ENCODE data around the gene PNPLA1.

PNPLA1 gene, protein sequence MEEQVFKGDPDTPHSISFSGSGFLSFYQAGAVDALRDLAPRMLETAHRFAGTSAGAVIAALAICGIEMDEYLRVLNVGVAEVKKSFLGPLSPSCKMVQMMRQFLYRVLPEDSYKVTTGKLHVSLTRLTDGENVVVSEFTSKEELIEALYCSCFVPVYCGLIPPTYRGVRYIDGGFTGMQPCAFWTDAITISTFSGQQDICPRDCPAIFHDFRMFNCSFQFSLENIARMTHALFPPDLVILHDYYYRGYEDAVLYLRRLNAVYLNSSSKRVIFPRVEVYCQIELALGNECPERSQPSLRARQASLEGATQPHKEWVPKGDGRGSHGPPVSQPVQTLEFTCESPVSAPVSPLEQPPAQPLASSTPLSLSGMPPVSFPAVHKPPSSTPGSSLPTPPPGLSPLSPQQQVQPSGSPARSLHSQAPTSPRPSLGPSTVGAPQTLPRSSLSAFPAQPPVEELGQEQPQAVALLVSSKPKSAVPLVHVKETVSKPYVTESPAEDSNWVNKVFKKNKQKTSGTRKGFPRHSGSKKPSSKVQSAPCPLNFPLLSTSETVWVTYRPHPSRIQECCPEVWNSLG

DNA sequence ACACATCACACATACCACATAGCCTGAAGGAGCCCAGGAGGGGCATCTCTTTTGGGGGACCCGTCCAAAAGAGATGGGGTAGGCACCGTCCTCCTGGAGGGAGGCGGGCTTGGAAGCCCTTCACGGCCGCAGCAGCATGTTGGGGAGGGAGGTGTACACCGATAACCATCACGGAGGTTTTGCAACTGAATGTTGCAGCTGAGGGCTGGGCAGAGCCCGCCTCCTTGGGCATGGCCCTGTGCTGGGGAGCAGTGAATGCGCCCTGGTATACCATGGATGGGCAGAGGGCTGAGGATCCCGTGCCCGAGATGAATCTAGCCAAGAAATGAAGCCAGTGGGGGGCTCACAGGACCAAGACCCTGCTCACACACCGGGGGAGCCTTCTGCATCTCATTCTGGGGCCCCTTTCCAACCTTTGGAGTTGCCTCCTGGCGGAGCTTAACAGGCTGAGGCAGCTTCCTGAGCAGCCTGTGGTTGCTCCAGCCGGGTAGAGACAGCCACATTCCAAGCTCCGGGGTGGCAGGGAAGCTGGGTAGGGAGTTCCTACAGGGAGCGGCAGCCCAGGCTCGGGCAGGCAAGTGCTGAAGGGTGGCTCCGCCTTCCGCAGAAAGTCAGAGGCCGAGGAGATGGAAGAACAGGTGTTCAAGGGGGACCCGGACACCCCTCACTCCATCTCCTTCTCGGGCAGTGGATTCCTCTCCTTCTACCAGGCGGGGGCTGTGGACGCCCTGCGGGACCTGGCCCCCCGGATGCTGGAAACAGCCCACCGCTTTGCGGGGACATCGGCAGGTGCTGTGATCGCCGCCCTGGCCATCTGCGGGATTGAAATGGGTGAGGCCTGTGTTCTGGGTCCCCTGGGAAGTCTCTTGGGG lies at the start of gene PNPLA1:
PNPLA1 (plus strand) TSS at position 227 of the 872 bp plus-strand sequence; CDS start at position 627, 400 bp downstream.
- no peak for DNase-seq (ENCODE audit: low spot score)
- TF ChIP-seq, protein P1, sequence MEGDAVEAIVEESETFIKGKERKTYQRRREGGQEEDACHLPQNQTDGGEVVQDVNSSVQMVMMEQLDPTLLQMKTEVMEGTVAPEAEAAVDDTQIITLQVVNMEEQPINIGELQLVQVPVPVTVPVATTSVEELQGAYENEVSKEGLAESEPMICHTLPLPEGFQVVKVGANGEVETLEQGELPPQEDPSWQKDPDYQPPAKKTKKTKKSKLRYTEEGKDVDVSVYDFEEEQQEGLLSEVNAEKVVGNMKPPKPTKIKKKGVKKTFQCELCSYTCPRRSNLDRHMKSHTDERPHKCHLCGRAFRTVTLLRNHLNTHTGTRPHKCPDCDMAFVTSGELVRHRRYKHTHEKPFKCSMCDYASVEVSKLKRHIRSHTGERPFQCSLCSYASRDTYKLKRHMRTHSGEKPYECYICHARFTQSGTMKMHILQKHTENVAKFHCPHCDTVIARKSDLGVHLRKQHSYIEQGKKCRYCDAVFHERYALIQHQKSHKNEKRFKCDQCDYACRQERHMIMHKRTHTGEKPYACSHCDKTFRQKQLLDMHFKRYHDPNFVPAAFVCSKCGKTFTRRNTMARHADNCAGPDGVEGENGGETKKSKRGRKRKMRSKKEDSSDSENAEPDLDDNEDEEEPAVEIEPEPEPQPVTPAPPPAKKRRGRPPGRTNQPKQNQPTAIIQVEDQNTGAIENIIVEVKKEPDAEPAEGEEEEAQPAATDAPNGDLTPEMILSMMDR (IDR thresholded peaks at IDR 0.05; ENCODE audit: extremely low read depth, missing control alignments), result no peak

DNA sequence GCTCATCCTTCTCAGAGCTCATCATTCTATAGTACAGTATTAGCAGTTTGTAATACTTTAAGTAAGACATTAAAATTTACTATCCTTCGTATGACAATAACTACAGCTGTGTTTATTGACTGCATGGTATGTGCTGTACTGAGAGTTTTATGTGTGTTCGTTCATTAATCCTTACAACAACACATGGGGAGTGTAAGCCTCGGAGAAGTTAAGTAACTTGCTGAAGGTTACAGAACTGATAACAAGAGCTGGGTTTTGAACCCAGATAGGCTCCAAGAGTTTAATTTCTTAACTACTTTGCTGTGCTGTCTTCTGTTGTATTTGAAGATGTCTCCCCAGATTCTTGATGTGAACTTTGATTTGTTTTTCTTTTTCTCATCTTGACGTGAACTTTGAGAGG lies 49.6 kb upstream of the PNPLA1 start:
- DNase-seq (ENCODE audit: low spot score), result no peak
- TF ChIP-seq, protein P1 (IDR thresholded peaks at IDR 0.05; ENCODE audit: extremely low read depth, missing control alignments), result no peak

DNA sequence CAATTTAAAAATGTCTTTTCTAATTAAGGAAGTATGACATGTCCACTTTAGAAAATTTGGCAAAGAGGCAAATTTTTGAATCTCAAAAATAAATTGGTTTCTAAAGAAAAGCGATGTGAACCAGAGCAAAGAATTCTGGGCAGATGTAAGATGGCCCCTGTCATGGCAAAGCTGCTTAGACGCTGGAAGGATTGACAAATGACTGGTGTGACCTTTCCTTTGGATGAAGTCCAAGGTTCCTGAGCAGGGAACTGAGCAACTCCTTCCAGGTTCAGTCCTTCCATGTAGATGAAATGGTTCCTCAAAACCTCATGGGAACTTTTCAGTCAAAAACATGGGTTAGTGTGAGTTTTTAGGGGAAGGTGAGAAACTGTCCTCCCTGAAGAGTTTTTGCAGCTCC lies 48.2 kb upstream of the PNPLA1 start:
- TF ChIP-seq, protein P1 (IDR thresholded peaks at IDR 0.05; ENCODE audit: extremely low read depth, missing control alignments), result no peak
- DNase-seq (ENCODE audit: low spot score), result no peak

DNA sequence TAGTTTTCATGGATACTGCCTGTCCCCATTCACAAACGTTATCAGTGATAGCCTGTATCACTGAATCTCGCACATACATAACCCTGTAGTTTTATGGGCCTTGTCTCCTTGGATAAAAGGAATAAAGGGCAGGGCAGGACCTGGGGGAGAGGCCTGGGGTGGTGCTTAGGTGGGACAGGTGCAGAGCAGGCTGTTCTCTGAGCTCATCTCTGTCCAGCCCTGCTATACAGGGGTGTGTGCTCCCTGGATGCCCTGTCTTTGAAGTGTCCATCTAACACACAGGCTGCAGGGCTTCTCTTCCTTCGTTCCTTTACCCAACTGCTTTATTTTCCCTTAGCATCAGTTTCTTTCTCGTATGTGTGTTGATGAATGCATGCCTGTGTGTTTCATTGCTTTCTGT lies 46.9 kb upstream of the PNPLA1 start:
- TF ChIP-seq, protein P1 (IDR thresholded peaks at IDR 0.05; ENCODE audit: extremely low read depth, missing control alignments), result no peak
- no peak for DNase-seq (ENCODE audit: low spot score)

DNA sequence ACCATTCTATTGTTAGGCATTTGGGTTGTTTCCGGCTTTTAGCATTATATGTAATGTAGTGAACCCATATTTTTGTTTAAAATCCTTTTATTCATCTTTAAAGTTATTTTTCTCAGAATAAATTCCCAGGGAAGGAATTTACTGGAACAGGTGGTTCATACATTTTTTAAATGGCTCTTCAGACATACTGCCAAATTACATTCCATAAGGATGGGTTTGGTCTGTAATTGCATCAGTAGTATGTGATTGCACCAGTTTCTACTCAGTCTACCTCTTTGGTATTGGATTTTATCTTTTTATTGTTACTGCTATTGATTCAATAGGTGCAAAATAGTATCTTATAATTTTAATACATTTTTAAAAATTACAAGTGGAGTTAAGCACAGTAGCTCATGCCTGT lies 46.2 kb upstream of the PNPLA1 start:
- TF ChIP-seq, protein P1 (IDR thresholded peaks at IDR 0.05; ENCODE audit: extremely low read depth, missing control alignments), result no peak
- DNase-seq (ENCODE audit: low spot score), result no peak

DNA sequence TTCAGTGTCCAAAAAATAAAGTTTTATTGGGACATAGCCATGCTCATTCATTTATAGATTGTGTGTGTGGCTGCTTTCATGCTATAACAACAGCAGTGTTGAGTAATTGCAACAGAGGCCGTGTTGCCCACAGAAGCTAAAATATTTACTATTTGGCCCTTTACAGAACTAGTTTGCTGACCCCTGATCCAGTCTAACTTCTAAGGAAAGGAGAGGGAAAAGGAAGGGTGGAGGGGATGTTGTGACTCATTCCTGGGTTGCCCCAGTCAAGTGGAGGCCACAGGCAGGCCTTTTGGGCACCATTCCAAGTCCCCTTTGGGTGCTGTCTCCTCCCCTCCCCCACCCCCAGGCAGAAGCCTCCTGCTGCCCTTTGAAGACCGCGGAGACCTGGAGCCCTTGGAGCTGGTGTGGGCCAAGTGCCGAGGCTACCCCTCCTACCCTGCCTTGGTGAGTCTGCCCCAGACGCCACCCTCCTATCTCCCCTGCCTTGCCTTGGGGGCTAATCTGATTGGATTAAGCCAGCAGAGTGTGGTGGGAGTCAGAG lies 44.9 kb upstream of the PNPLA1 start:
- TF ChIP-seq, protein P1 (IDR thresholded peaks at IDR 0.05; ENCODE audit: extremely low read depth, missing control alignments), result no peak
- no peak for DNase-seq (ENCODE audit: low spot score)
